Fibroblast of lung (primary cell): ENCODE results near the gene WDR90.

Experiments
- EZH2 ChIP-seq: IDR thresholded peaks from 2 replicates; pipeline ENCODE4 v1.5.1; 2012; ENCODE audit warnings: low read length, control low read depth, mild to moderate bottlenecking; ENCODE audit errors: missing control alignments
- TF ChIP-seq, protein P1 (sequence below), 2 donors: IDR thresholded peaks in 1 of 2; conservative IDR thresholded peaks in 1 of 2; 1 replicate in 1 of 2; 2 replicates in 1 of 2; pipeline ENCODE4 v1.5.1; 2011 to 2012; ENCODE audit warnings: low read length in 2 of 2, control low read depth in 1 of 2, inconsistent platforms in 1 of 2, low read depth in 1 of 2, mild to moderate bottlenecking in 1 of 2

DNA sequence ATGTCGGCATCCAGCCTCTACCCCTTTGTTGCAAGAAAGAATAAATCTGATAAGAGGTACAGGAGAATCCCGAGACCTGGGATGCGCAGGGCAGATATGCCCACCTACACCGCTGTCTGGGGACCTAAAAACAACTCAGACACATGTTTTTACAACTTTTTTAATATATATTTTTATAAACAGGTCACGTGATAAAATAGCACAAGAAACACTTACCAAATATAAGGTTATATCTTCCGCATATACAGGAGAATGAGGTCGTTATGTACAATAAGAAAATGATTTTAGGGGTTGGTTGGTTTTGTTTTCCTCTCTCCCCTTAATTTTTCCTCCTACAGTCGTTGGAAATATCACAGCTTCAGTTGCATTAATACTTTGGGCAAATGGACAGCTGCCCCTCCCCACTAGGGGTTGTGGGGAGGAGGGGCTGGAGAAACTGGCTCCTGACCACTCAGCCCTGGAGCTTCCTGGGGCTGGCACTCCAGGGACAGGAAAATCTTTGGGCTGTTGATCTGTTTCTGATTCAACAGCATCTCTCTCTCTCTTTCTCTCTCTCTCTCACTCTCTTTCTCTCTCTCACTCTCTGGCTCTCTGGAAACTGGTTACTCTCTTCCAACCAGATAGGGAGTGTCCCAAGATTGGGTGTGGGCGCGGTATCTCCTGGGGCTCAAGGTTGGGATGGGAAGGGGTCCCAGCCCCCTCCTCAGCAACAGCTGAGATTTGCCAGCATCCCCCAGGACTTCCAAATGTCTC is 43.4 kb downstream of the WDR90 start:
- peak; percentile 55 for TF ChIP-seq EZH2
- TF ChIP-seq, protein P1, sequence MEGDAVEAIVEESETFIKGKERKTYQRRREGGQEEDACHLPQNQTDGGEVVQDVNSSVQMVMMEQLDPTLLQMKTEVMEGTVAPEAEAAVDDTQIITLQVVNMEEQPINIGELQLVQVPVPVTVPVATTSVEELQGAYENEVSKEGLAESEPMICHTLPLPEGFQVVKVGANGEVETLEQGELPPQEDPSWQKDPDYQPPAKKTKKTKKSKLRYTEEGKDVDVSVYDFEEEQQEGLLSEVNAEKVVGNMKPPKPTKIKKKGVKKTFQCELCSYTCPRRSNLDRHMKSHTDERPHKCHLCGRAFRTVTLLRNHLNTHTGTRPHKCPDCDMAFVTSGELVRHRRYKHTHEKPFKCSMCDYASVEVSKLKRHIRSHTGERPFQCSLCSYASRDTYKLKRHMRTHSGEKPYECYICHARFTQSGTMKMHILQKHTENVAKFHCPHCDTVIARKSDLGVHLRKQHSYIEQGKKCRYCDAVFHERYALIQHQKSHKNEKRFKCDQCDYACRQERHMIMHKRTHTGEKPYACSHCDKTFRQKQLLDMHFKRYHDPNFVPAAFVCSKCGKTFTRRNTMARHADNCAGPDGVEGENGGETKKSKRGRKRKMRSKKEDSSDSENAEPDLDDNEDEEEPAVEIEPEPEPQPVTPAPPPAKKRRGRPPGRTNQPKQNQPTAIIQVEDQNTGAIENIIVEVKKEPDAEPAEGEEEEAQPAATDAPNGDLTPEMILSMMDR (conservative IDR thresholded peaks at IDR 0.05 in 1 of 2, IDR thresholded peaks at IDR 0.05 in 1 of 2; ENCODE audit: low read depth in 1 of 2, low read length in 2 of 2) = no peak
